HG02759 (cell line): Measurements from ENCODE around the gene INSRR.

ENCODE experiments used
- ATAC-seq: cut with Tn5 transposase; IDR thresholded peaks from one replicate; pipeline ENCODE4 v1.9.1; 2021; ENCODE audit warnings: mild to moderate bottlenecking, moderate library complexity; ENCODE audit not compliant: unreplicated experiment

INSRR gene

GRCh38 chr1:156858959-156859522 is at the start of gene INSRR:
Gene INSRR, minus strand, starts transcription at chr1:156859117. Its CDS starts 496 bp downstream, at chr1:156858621.
- no peak for ATAC-seq

GRCh38 chr1:156908541-156908940 is 49.6 kb upstream of the INSRR start:
- ATAC-seq: no peak

- no peak for ATAC-seq
Observed at GRCh38 chr1:156906206-156906906, 47.4 kb upstream of the INSRR start.

GRCh38 chr1:156905651-156906050 is 46.7 kb upstream of the INSRR start:
- no peak for ATAC-seq

GRCh38 chr1:156905176-156905575 is 46.3 kb upstream of the INSRR start:
- ATAC-seq: no peak

- ATAC-seq: no peak
Observed at GRCh38 chr1:156904187-156904959, 45.5 kb upstream of the INSRR start.

- no peak for ATAC-seq
Observed at GRCh38 chr1:156903328-156904091, 44.6 kb upstream of the INSRR start.

GRCh38 chr1:156901966-156902915 is 43.3 kb upstream of the INSRR start:
- no peak for ATAC-seq

GRCh38 chr1:156901590-156901900 is 42.6 kb upstream of the INSRR start:
- ATAC-seq: no peak

GRCh38 chr1:156900896-156901589 is 42.1 kb upstream of the INSRR start:
- ATAC-seq: no peak

- no peak for ATAC-seq
Observed at GRCh38 chr1:156899956-156900718, 41.2 kb upstream of the INSRR start.

GRCh38 chr1:156898971-156899664 is 40.2 kb upstream of the INSRR start:
- ATAC-seq: no peak

- no peak for ATAC-seq
Observed at GRCh38 chr1:156898161-156898566, 39.2 kb upstream of the INSRR start.

- no peak for ATAC-seq
Observed at GRCh38 chr1:156897078-156897825, 38.3 kb upstream of the INSRR start.

- ATAC-seq: no peak
Observed at GRCh38 chr1:156896490-156897033, 37.6 kb upstream of the INSRR start.

- ATAC-seq: no peak
Observed at GRCh38 chr1:156895927-156896326, 37.0 kb upstream of the INSRR start.

GRCh38 chr1:156895455-156895812 is 36.5 kb upstream of the INSRR start:
- no peak for ATAC-seq
